GM19035 (cell line): ENCODE measurements around the gene NEIL1.
"Not testable (repeated sequence)": the region's sequence is repeated elsewhere in the genome, so short reads cannot be mapped to it uniquely, and the experiment has no call there.

Experiments
- ATAC-seq: cut with Tn5 transposase; IDR thresholded peaks from one replicate; pipeline ENCODE4 v1.9.1; 2021; ENCODE audit not compliant: unreplicated experiment

The NEIL1 gene

GRCh38 chr15:75371486-75371885, 24.6 kb downstream of the NEIL1 start:
- ATAC-seq: no peak

GRCh38 chr15:75371901-75372688, 25.3 kb downstream of the NEIL1 start:
- no peak for ATAC-seq

GRCh38 chr15:75380773-75381172, 33.9 kb downstream of the NEIL1 start:
- no peak for ATAC-seq

GRCh38 chr15:75383986-75384385, 37.1 kb downstream of the NEIL1 start:
- ATAC-seq: not testable (repeated sequence)

- no peak for ATAC-seq
Observed at GRCh38 chr15:75389791-75390382, 43.0 kb downstream of the NEIL1 start.

GRCh38 chr15:75397494-75397893, 50.7 kb downstream of the NEIL1 start:
- ATAC-seq: no peak

- ATAC-seq: no peak
Observed at GRCh38 chr15:75403892-75404291, 57.1 kb downstream of the NEIL1 start.
